Raji (cell line): ENCODE data around the gene GNAS-AS1.

ENCODE experiments used
- POLR2A ChIP-seq: IDR thresholded peaks from 2 replicates; pipeline ENCODE4 v1.6.1; 2011; ENCODE audit warnings: low read depth, low read length, control low read depth; ENCODE audit not compliant: insufficient read depth

GNAS-AS1 gene

GRCh38 chr20:58838174-58838573, 12.5 kb downstream of the GNAS-AS1 start:
- TF ChIP-seq POLR2A, result no peak

- no peak for TF ChIP-seq POLR2A
Observed at GRCh38 chr20:58837717-58838116, 13.0 kb downstream of the GNAS-AS1 start.

GRCh38 chr20:58836616-58837204, 14.0 kb downstream of the GNAS-AS1 start:
- no peak for TF ChIP-seq POLR2A

GRCh38 chr20:58835231-58835630, 15.5 kb downstream of the GNAS-AS1 start:
- no peak for TF ChIP-seq POLR2A

GRCh38 chr20:58833921-58834320, 16.8 kb downstream of the GNAS-AS1 start:
- no peak for TF ChIP-seq POLR2A

- no peak for TF ChIP-seq POLR2A
Observed at GRCh38 chr20:58832457-58832856, 18.2 kb downstream of the GNAS-AS1 start.

GRCh38 chr20:58829531-58829941, 21.2 kb downstream of the GNAS-AS1 start:
- TF ChIP-seq POLR2A, result no peak

- TF ChIP-seq POLR2A, result no peak
Observed at GRCh38 chr20:58828136-58828535, 22.6 kb downstream of the GNAS-AS1 start.

- TF ChIP-seq POLR2A, result no peak
Observed at GRCh38 chr20:58826271-58826670, 24.4 kb downstream of the GNAS-AS1 start.

GRCh38 chr20:58825450-58825849, 25.3 kb downstream of the GNAS-AS1 start:
- no peak for TF ChIP-seq POLR2A

GRCh38 chr20:58824843-58825242, 25.9 kb downstream of the GNAS-AS1 start:
- TF ChIP-seq POLR2A, result no peak

- no peak for TF ChIP-seq POLR2A
Observed at GRCh38 chr20:58822748-58823730, 27.7 kb downstream of the GNAS-AS1 start.

GRCh38 chr20:58822149-58822548, 28.6 kb downstream of the GNAS-AS1 start:
- TF ChIP-seq POLR2A, result no peak

GRCh38 chr20:58819921-58820320, 30.8 kb downstream of the GNAS-AS1 start:
- TF ChIP-seq POLR2A, result no peak

GRCh38 chr20:58818586-58819285, 32.0 kb downstream of the GNAS-AS1 start:
- no peak for TF ChIP-seq POLR2A
